ENCODE measurements around the gene TENM3. TPM values are rescaled to one million over a fixed set of nuclear protein-coding genes. Genes with fewer than 3 reads are reported as not detected.

TENM3 gene
- total and polyA plus RNA-seq, 12 donors: 0.20 to 6.6 (median 3.5) TPM

DNA sequence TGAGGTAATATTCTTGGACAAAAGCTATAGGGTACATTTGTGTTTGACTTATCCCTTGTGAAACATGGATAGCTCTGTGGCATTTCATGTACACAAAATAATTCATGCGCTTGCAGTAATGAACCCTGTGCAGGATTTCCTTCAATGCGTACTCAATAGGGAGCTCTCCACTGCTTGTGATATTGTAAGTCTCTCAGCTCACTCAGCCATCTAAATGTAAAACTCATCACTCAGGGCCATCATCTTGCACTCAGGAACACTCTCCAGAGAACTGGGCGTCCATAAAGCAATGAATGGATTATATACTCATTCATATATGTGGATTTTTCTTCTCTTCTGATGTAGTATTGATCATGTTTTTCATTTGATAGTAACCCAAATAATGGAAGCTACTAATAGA, 385.9 kb downstream of the TENM3 start:
- TF ChIP-seq, protein P1, sequence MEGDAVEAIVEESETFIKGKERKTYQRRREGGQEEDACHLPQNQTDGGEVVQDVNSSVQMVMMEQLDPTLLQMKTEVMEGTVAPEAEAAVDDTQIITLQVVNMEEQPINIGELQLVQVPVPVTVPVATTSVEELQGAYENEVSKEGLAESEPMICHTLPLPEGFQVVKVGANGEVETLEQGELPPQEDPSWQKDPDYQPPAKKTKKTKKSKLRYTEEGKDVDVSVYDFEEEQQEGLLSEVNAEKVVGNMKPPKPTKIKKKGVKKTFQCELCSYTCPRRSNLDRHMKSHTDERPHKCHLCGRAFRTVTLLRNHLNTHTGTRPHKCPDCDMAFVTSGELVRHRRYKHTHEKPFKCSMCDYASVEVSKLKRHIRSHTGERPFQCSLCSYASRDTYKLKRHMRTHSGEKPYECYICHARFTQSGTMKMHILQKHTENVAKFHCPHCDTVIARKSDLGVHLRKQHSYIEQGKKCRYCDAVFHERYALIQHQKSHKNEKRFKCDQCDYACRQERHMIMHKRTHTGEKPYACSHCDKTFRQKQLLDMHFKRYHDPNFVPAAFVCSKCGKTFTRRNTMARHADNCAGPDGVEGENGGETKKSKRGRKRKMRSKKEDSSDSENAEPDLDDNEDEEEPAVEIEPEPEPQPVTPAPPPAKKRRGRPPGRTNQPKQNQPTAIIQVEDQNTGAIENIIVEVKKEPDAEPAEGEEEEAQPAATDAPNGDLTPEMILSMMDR (IDR thresholded peaks at IDR 0.05): no peak
- no peaks in the 10 kb centered on the region for H3K27me3 ChIP-seq
- intact Hi-C loops (cut with DNase I): loop anchor here in 1 of 10 donors (5.0 kb wide), 1 partner anchor 213 kb away; no protein-coding TSS in a partner anchor
- no peaks in the 10 kb centered on the region for H3K36me3 ChIP-seq
- no peak overlapping the region for H3K27ac ChIP-seq
- no peaks in the 10 kb centered on the region for H3K9me3 ChIP-seq
- H3K4me3 ChIP-seq: no peak overlapping the region
- H3K4me1 ChIP-seq: no peaks in the 10 kb centered on the region
- WGBS, 2 donors: 87% methylated on average over 3 of the region's 3 CpGs
- ATAC-seq (no peak), DNase-seq (no peak)

DNA sequence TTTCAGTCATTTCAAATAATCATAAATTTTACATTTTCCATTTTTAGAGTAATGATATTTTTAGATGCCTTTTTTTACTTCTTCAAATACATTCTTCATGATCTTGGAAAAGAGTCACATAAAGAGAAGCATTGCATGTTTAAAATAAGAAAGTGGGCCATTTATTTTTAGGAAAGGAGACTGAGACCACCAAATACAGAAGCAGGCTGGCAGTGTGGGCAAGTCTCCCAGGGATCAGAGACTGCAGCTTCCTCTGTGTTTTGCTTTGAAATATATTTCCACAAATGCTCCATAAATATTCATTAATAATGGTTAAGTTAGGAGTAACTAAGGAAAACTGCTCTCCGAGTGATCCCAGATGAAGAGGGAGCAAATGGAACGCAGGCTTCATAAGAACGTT, 397.3 kb downstream of the TENM3 start:
- peaks cover 0 to 17% (median 6%) of the 10 kb centered on the region in 9 donors for H3K4me1 ChIP-seq
- DNase-seq: no peak
- no peaks in the 10 kb centered on the region for H3K27me3 ChIP-seq
- no peak for ATAC-seq
- no peaks in the 10 kb centered on the region for H3K36me3 ChIP-seq
- peaks cover 0 to 9% (median 5%) of the 10 kb centered on the region in 11 donors for H3K9me3 ChIP-seq
- intact Hi-C loops (cut with DNase I): loop anchor here in 1 of 10 donors (5.0 kb wide), 1 partner anchor 42 kb away; no protein-coding TSS in a partner anchor
- TF ChIP-seq, protein P1 (IDR thresholded peaks at IDR 0.05): no peak
- H3K27ac ChIP-seq: no peak overlapping the region
- H3K4me3 ChIP-seq: no peak overlapping the region
- WGBS, 2 donors: 63 to 67% methylated on average over 3 of the region's 3 CpGs

GRCh38 chr4:182640932-182641331, 397.7 kb downstream of the TENM3 start:
- Histone ChIP-seq H3K36me3 (no peaks in the 10 kb centered on the region), H3K4me3 (no peak overlapping the region), H3K4me1 (peaks cover 0 to 17% (median 6%) of the 10 kb centered on the region in 9 donors), H3K27ac (no peak overlapping the region), H3K27me3 (no peaks in the 10 kb centered on the region), H3K9me3 (peaks cover 0 to 13% (median 10%) of the 10 kb centered on the region in 11 donors)
- ATAC-seq (no peak), DNase-seq (no peak)
- TF ChIP-seq, protein P1 (IDR thresholded peaks at IDR 0.05): no peak
- 58 to 63% methylated on average over 8 of the region's 8 CpGs for WGBS, 2 donors
- intact Hi-C loops (cut with DNase I): loop anchor here in 1 of 10 donors (5.0 kb wide), 1 partner anchor 41 kb away; no protein-coding TSS in a partner anchor

- Histone ChIP-seq H3K27ac (no peak overlapping the region), H3K9me3 (peaks cover 0 to 20% (median 12%) of the 10 kb centered on the region in 11 donors), H3K4me3 (no peak overlapping the region), H3K36me3 (no peaks in the 10 kb centered on the region), H3K27me3 (no peaks in the 10 kb centered on the region), H3K4me1 (peaks cover 0 to 17% (median 6%) of the 10 kb centered on the region in 9 donors)
- ATAC-seq (no peak), DNase-seq (no peak)
- intact Hi-C loops (cut with DNase I): loop anchor here in 1 of 10 donors (5.0 kb wide), 1 partner anchor 39 kb away; no protein-coding TSS in a partner anchor
- TF ChIP-seq, protein P1 (IDR thresholded peaks at IDR 0.05): peak in 2 of 9 donors; percentile 6 to 11
- WGBS, 2 donors: 47 to 67% methylated on average over 2 of the region's 2 CpGs
Observed at GRCh38 chr4:182642831-182643230, 399.6 kb downstream of the TENM3 start.
